Panc1 (cell line): ENCODE measurements around the gene SIRT5. TPM values are rescaled to one million over a fixed set of nuclear protein-coding genes. Genes with fewer than 3 reads are reported as not detected.

Experiments
- ATAC-seq: fragments of 200-7000 bp; cut with Tn5 transposase; 2 replicates; pipeline ENCODE4 v1.9.1; 2020; ENCODE audit warnings: mild to moderate bottlenecking, moderate library complexity
- BruUV-seq: library from RNA; stranded (reverse); fragments of 400-500 nt; replicated peaks from 2 replicates; lab custom pipeline; 2021; lab: Mats Ljungman, UMichigan
- CTCF ChIA-PET: fragments of 300-600 bp; sonication (Branson Sonifier 250); formaldehyde crosslinking; loops from one replicate; lab custom pipeline; 2022; ENCODE audit warnings: antibody characterized with exemption; lab: Charles Lee
- POLR2A ChIA-PET: fragments of 300-600 bp; sonication (Branson Sonifier 250); formaldehyde crosslinking; loops from one replicate; lab custom pipeline; 2022; ENCODE audit warnings: antibody characterized with exemption; lab: Charles Lee
- DNase-seq: peaks from one replicate; pipeline ENCODE4 v3.0.0-alpha.2; 2010; ENCODE audit warnings: low read depth, low spot score
- H3K27ac ChIP-seq: 2 replicates; pipeline ENCODE4 v1.5.1; 2011; ENCODE audit warnings: mild to moderate bottlenecking, low read length, inconsistent platforms
- H3K27me3 ChIP-seq: fragments of 200-500 bp; sonication (Bioruptor generic); 2 replicates; pipeline ENCODE4 v1.6.0; 2014; ENCODE audit warnings: low read length, inconsistent platforms; ENCODE audit not compliant: control insufficient read depth, insufficient read depth
- H3K36me3 ChIP-seq: fragments of 200-500 bp; sonication (Bioruptor generic); 2 replicates; pipeline ENCODE4 v1.5.1; 2014; ENCODE audit warnings: inconsistent platforms, mild to moderate bottlenecking, low read length, moderate library complexity; ENCODE audit not compliant: control insufficient read depth, insufficient read depth
- H3K4me1 ChIP-seq: 2 replicates; pipeline ENCODE4 v1.5.1; 2011; ENCODE audit warnings: inconsistent platforms, mild to moderate bottlenecking, low read length, moderate library complexity; ENCODE audit not compliant: control insufficient read depth, insufficient read depth
- H3K4me3 ChIP-seq, 2 experiments: 2 replicates each; pipeline ENCODE4 v1.5.1; 2011 to 2012; ENCODE audit warnings: low read depth in 2 of 2, low read length in 2 of 2, mild to moderate bottlenecking in 2 of 2, inconsistent platforms in 1 of 2, moderate library complexity in 1 of 2
- H3K9me3 ChIP-seq: fragments of 200-500 bp; sonication (Bioruptor generic); 2 replicates; pipeline ENCODE4 v1.5.1; 2014; ENCODE audit warnings: low read depth, mild to moderate bottlenecking, inconsistent platforms, low read length, moderate library complexity; ENCODE audit not compliant: control insufficient read depth, insufficient read depth
- CTCF ChIP-seq: fragments of 450-650 bp; IDR thresholded peaks from 2 replicates; pipeline ENCODE4 v1.5.1; 2017; ENCODE audit warnings: mild to moderate bottlenecking
- POLR2AphosphoS5 ChIP-seq: IDR thresholded peaks from 2 replicates; pipeline ENCODE4 v1.6.1; 2012; ENCODE audit warnings: mild to moderate bottlenecking, low read depth, low read length, moderate library complexity
- SIN3A ChIP-seq: IDR thresholded peaks from 2 replicates; pipeline ENCODE4 v1.6.1; 2012; ENCODE audit warnings: low read depth, mild to moderate bottlenecking, low read length, moderate library complexity, borderline replicate concordance; ENCODE audit not compliant: insufficient read depth
- TCF7L2 ChIP-seq: IDR thresholded peaks from 2 replicates; pipeline ENCODE4 v1.6.1; 2011; ENCODE audit warnings: mild to moderate bottlenecking, low read depth, low read length, inconsistent platforms
- in situ Hi-C: cut with HindIII; loops from 2 replicates; pipeline ENCODE4 v1.10.0; 2016; ENCODE audit warnings: low sequenced_read_pairs, low pct_unique_long_range_greater_than_20kb
- intact Hi-C: fragments of 100-400 bp; cut with micrococcal nuclease; formaldehyde crosslinking; loops from one replicate; pipeline ENCODE4 v1.10.0; 2022; ENCODE audit not compliant: unreplicated experiment
- total RNA-seq: library from RNA; stranded (reverse); gene quantifications from one replicate; pipeline ENCODE4 v1.2.1, GENCODE V29; 2021; ENCODE audit not compliant: unreplicated experiment
- TF ChIP-seq, protein P1 (sequence below), 2 experiments: IDR thresholded peaks; 2 replicates each; pipeline ENCODE4 v1.6.1; 2011 to 2012; ENCODE audit warnings: low read depth in 2 of 2, control low read depth in 1 of 2, low read length in 1 of 2, mild to moderate bottlenecking in 1 of 2, moderate library complexity in 1 of 2; ENCODE audit not compliant: insufficient read depth in 1 of 2

The SIRT5 gene
- total RNA-seq, 1 experiment from 2014 or later: 11.0 TPM

- no peak for DNase-seq
- ChIA-PET POLR2A (no interaction called here), CTCF (no interaction called here)
- intact Hi-C loops (no loop called here), in situ Hi-C loops (no loop called here)
- Histone ChIP-seq H3K27ac (no peak overlapping the region), H3K27me3 (no peaks in the 10 kb centered on the region), H3K4me3 (no peak overlapping the region), H3K4me1 (no peaks in the 10 kb centered on the region), H3K9me3 (no peaks in the 10 kb centered on the region), H3K36me3 (no peaks in the 10 kb centered on the region)
- ATAC-seq: no peak
- BruUV-seq: no TSS peak
- TF ChIP-seq POLR2AphosphoS5 (no peak), TCF7L2 (no peak), SIN3A (no peak), CTCF (no peak)
- TF ChIP-seq, protein P1, sequence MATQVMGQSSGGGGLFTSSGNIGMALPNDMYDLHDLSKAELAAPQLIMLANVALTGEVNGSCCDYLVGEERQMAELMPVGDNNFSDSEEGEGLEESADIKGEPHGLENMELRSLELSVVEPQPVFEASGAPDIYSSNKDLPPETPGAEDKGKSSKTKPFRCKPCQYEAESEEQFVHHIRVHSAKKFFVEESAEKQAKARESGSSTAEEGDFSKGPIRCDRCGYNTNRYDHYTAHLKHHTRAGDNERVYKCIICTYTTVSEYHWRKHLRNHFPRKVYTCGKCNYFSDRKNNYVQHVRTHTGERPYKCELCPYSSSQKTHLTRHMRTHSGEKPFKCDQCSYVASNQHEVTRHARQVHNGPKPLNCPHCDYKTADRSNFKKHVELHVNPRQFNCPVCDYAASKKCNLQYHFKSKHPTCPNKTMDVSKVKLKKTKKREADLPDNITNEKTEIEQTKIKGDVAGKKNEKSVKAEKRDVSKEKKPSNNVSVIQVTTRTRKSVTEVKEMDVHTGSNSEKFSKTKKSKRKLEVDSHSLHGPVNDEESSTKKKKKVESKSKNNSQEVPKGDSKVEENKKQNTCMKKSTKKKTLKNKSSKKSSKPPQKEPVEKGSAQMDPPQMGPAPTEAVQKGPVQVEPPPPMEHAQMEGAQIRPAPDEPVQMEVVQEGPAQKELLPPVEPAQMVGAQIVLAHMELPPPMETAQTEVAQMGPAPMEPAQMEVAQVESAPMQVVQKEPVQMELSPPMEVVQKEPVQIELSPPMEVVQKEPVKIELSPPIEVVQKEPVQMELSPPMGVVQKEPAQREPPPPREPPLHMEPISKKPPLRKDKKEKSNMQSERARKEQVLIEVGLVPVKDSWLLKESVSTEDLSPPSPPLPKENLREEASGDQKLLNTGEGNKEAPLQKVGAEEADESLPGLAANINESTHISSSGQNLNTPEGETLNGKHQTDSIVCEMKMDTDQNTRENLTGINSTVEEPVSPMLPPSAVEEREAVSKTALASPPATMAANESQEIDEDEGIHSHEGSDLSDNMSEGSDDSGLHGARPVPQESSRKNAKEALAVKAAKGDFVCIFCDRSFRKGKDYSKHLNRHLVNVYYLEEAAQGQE (IDR thresholded peaks at IDR 0.05; ENCODE audit: insufficient read depth in 1 of 2, low read depth in 2 of 2, low read length in 1 of 2): no peak
Measured at GRCh38 chr6:13527671-13528056, 46.7 kb upstream of the SIRT5 start.

DNA sequence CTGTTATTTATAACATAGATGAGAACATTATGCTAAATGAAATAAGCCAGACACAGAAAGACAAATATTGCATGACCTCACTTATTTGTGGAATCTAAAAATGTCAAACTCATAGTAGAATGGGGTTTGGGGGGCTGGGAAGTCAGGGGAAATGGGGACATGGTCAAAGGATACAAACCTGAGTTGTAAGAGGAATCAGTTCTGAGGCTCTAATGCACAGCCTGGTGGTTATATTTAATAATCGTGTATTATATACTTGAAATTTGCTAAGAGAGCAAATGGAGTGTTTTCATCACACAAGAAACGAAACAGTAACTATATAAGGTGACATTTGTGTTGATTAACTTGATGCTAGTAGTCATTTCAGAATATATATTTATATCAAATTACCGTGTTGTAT lies 46.2 kb upstream of the SIRT5 start:
- BruUV-seq: no TSS peak
- no peaks in the 10 kb centered on the region for H3K4me1 ChIP-seq
- CTCF ChIA-PET: no interaction called here
- no peak overlapping the region for H3K27ac ChIP-seq
- intact Hi-C loops: no loop called here
- H3K4me3 ChIP-seq: no peak overlapping the region
- POLR2A ChIA-PET: no interaction called here
- H3K9me3 ChIP-seq: no peaks in the 10 kb centered on the region
- in situ Hi-C loops: no loop called here
- no peaks in the 10 kb centered on the region for H3K36me3 ChIP-seq
- no peak for DNase-seq
- TF ChIP-seq, protein P1 (IDR thresholded peaks at IDR 0.05; ENCODE audit: insufficient read depth in 1 of 2, low read depth in 2 of 2, low read length in 1 of 2): no peak
- TF ChIP-seq SIN3A (no peak), CTCF (no peak), POLR2AphosphoS5 (no peak), TCF7L2 (no peak)
- no peaks in the 10 kb centered on the region for H3K27me3 ChIP-seq
- ATAC-seq: no peak
